Measurements from ENCODE around the gene TRRAP. TPM values are rescaled to one million over a fixed set of nuclear protein-coding genes. Genes with fewer than 3 reads are reported as not detected.

TRRAP gene
- total RNA-seq, 1 experiment from 2014 or later: 3.9 TPM

DNA sequence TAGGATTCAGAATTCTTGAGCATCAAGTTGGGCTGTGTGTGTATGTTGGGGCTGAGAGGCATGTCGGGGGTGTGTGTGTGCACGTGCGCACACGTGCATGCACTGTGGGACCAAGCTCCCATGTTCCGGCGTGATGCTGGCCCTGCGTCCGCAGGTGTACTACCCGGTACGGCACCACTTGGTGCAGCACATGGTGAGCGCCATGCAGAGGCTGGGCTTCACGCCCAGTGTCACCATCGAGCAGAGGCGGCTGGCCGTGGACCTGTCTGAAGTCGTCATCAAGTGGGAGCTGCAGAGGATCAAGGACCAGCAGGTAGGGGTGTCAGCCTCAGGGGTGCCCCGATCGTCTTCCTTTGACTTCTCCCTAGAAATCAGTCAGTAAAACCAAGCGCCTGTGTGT lies 77.7 kb downstream of the TRRAP start:
- Histone ChIP-seq H3K36me3 (peaks cover 10% of the 10 kb centered on the region), H3K4me3 (no peak overlapping the region), H3K9me3 (no peaks in the 10 kb centered on the region), H3K27me3 (no peaks in the 10 kb centered on the region)
- DNase-seq: no peak

GRCh38 chr7:98956469-98956868 lies 78.1 kb downstream of the TRRAP start:
- Histone ChIP-seq H3K27me3 (no peaks in the 10 kb centered on the region), H3K36me3 (peaks cover 14% of the 10 kb centered on the region), H3K4me3 (no peak overlapping the region), H3K9me3 (no peaks in the 10 kb centered on the region)
- DNase-seq: no peak

DNA sequence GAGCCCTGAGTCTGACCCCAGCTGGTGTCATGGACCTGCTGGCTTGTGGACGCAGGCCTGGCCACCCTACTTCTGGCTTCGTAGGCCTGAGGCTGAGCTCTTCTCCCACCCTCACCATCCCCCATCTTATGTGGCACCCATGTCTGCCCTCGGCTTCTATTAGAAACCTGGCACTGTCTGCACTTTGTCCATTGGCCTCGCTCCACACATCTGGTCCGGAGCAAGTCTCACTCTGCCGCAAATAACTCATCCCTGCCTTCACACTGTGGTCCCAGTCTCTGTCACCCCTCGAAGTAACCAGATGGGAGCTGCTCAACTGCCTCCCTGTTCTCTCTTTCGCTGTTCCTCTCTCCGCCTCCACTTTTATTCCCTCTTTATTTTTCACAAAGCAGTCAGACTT lies 78.6 kb downstream of the TRRAP start:
- DNase-seq: no peak
- Histone ChIP-seq H3K36me3 (peaks cover 14% of the 10 kb centered on the region), H3K4me3 (no peak overlapping the region), H3K27me3 (no peaks in the 10 kb centered on the region), H3K9me3 (no peaks in the 10 kb centered on the region)

GRCh38 chr7:98957766-98958165 lies 79.4 kb downstream of the TRRAP start:
- no peaks in the 10 kb centered on the region for H3K27me3 ChIP-seq
- H3K9me3 ChIP-seq: no peaks in the 10 kb centered on the region
- H3K4me3 ChIP-seq: no peak overlapping the region
- DNase-seq: no peak
- peaks cover 14% of the 10 kb centered on the region for H3K36me3 ChIP-seq

DNA sequence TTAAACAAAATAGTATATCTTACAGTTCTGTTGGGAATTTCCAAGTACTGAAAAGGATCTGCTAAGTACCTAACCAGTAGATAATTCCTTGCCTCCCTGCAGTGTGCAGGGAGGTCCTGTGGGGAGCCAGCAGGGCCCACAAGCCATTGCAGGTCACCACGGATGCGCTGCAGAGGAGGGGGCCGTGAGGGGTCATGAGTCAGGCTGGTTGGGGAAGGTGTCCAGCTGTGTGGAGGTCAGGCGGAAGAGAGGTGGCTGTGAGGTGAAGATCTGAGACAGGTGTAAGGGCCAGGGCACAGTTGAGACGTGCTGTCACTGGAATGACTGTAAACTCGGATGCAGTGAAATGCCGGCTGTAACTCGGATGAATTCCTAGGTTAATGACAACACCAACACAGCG lies 80.6 kb downstream of the TRRAP start:
- Histone ChIP-seq H3K4me3 (no peak overlapping the region), H3K27me3 (no peaks in the 10 kb centered on the region), H3K9me3 (no peaks in the 10 kb centered on the region), H3K36me3 (peaks cover 10% of the 10 kb centered on the region)
- no peak for DNase-seq

- Histone ChIP-seq H3K36me3 (peaks cover 11% of the 10 kb centered on the region), H3K9me3 (no peaks in the 10 kb centered on the region), H3K4me3 (no peak overlapping the region), H3K27me3 (no peaks in the 10 kb centered on the region)
- DNase-seq: no peak
These were observed 85.0 kb downstream of the TRRAP start for GRCh38 chr7:98963305-98963704.

DNA sequence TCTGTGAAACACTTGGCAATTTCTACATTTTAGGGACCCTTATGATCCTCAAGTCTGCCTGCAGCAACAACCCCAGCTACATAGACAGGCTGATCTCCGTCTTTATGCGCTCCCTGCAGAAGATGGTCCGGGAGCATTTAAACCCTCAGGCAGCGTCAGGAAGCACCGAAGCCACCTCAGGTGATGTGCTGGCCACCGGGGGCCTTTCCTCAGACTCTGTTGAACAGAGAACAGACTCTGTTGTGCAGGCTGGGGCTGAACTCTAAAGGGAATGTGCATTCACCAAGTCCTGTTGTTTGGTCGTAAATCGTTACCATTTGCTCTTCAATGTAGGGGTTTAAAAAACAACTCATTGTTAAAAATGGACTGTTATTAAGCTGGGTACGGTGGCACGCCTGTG lies 86.3 kb downstream of the TRRAP start:
- no peaks in the 10 kb centered on the region for H3K27me3 ChIP-seq
- H3K9me3 ChIP-seq: no peaks in the 10 kb centered on the region
- no peak for DNase-seq
- H3K4me3 ChIP-seq: no peak overlapping the region
- peaks cover 10% of the 10 kb centered on the region for H3K36me3 ChIP-seq

DNA sequence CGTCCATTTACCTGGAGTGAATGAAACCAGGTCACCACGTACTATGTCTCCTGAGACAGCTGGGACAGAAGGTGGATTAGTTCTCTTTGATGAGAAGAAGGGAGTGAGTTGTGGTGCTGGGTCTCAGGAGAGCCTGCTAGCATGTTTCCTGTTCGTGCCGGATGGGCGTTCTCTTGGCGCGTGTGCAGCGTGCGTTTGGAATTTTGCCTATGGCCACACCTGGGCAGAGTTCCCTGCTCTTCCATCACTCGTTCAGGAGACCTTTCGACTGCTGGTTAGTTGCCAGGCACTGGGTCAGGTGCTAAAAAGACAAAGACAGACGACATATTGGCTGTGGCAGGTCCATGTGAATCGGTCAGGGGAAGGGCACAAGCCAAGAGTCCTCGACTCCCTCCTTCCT lies 90.3 kb downstream of the TRRAP start:
- no peaks in the 10 kb centered on the region for H3K27me3 ChIP-seq
- DNase-seq: no peak
- no peaks in the 10 kb centered on the region for H3K9me3 ChIP-seq
- H3K4me3 ChIP-seq: no peak overlapping the region
- peaks cover 7% of the 10 kb centered on the region for H3K36me3 ChIP-seq

GRCh38 chr7:98969386-98969785 lies 91.1 kb downstream of the TRRAP start:
- H3K4me3 ChIP-seq: no peak overlapping the region
- no peaks in the 10 kb centered on the region for H3K9me3 ChIP-seq
- no peak for DNase-seq
- no peaks in the 10 kb centered on the region for H3K27me3 ChIP-seq
- peaks cover 7% of the 10 kb centered on the region for H3K36me3 ChIP-seq

- Histone ChIP-seq H3K9me3 (no peaks in the 10 kb centered on the region), H3K27me3 (no peaks in the 10 kb centered on the region), H3K4me3 (no peak overlapping the region), H3K36me3 (peaks cover 7% of the 10 kb centered on the region)
- DNase-seq: no peak
These were observed 91.8 kb downstream of the TRRAP start for GRCh38 chr7:98970016-98970615.

GRCh38 chr7:98970805-98971204 lies 92.5 kb downstream of the TRRAP start:
- H3K27me3 ChIP-seq: no peaks in the 10 kb centered on the region
- H3K36me3 ChIP-seq: peaks cover 7% of the 10 kb centered on the region
- no peak for DNase-seq
- no peak overlapping the region for H3K4me3 ChIP-seq
- H3K9me3 ChIP-seq: no peaks in the 10 kb centered on the region

- H3K4me3 ChIP-seq: no peak overlapping the region
- H3K36me3 ChIP-seq: peaks cover 4% of the 10 kb centered on the region
- no peaks in the 10 kb centered on the region for H3K27me3 ChIP-seq
- DNase-seq: no peak
- H3K9me3 ChIP-seq: no peaks in the 10 kb centered on the region
These were observed 95.9 kb downstream of the TRRAP start for GRCh38 chr7:98974205-98974604.

DNA sequence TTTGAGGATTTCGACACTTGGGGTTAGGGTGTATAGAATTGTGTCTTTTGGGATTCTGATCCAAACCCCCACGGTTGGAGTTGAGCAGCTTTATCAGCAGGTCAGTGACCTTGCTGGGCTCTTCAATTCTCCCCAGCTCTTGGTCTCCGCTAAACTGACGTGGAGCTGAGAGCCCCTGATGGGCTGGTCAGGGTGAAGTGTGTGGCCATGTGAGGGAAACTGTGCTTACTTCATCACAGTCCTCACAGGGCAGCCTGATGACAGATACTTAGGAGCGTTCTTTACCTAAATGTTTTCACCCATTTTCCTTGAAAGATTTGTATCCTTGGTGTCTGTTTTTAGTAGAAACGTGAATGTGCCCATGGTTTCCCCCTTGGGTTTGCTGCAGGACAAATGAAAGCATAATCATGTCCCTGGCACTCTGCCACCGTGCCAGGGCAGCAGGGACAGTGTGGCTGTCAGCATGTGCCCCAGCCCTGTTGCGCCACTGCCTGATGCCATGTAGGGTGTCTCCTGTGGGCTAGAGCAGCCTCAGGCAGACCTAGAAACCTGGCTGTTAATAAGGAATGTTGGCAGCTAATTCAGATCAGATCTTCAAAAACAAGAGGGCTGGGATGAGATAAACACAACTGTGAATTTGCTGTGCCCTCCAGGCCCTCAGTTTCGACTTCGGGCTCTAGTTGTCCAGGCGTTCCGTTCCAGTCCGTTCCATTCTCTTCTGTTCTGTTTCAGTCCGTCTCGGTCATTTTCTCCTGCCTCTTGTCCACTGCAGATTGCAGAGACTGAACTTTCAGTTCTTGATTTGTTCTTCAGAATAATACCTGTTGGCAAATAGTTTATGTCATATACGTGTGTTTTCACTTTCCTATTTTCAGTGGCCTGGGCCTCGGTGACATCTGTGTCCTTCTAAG lies 96.8 kb downstream of the TRRAP start:
- DNase-seq: no peak
- H3K4me3 ChIP-seq: no peak overlapping the region
- H3K36me3 ChIP-seq: peaks cover 8% of the 10 kb centered on the region
- H3K9me3 ChIP-seq: no peaks in the 10 kb centered on the region
- no peaks in the 10 kb centered on the region for H3K27me3 ChIP-seq

DNA sequence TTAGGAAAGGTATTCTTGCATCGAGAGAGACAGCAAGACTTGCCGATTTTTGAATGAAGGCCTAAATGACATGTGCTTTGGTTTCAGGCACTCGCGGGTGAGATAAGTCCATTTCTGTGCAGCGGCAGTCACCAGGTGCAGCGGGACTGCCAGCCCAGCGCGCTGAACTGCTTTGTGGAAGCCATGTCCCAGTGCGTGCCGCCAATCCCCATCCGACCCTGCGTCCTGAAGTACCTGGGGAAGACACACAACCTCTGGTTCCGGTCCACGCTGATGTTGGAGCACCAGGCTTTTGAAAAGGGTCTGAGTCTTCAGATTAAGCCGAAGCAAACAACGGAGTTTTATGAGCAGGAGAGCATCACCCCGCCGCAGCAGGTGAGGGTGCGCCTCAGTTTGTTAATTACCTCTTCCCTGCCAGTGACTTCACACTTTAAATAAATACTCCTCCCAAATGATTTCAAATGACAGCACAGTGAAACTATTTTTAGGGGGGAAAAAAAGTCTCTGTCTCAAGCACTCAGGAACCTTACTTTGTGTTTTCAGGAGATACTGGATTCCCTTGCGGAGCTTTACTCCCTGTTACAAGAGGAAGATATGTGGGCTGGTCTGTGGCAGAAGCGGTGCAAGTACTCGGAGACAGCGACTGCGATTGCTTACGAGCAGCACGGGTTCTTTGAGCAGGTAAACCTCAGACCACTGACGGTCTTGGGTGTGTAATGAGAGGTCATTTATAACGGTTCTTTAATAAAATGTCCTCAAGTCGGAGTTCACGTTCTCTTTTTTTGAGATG lies 98.3 kb downstream of the TRRAP start:
- no peak for DNase-seq
- peaks cover 12% of the 10 kb centered on the region for H3K36me3 ChIP-seq
- no peaks in the 10 kb centered on the region for H3K27me3 ChIP-seq
- H3K9me3 ChIP-seq: no peaks in the 10 kb centered on the region
- no peak overlapping the region for H3K4me3 ChIP-seq

DNA sequence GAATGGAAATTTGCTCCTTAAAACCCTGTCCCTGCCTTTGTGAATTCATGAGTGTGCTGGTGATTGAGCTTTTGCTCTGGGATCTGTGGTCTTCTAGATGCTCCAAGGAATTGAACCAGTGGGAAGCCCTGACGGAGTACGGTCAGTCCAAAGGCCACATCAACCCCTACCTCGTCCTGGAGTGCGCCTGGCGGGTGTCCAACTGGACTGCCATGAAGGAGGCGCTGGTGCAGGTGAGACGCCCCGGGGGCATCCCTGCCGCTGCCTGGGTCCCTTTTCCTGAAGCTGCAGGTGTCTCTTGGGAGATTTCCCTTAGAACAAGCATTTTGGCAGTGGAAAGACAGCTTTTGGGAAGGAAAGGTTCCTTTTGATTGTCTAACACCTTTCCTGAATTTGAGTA lies 100.3 kb downstream of the TRRAP start:
- peaks cover 12% of the 10 kb centered on the region for H3K36me3 ChIP-seq
- no peaks in the 10 kb centered on the region for H3K9me3 ChIP-seq
- DNase-seq: no peak
- no peaks in the 10 kb centered on the region for H3K27me3 ChIP-seq
- no peak overlapping the region for H3K4me3 ChIP-seq

GRCh38 chr7:98981701-98982100 lies 103.4 kb downstream of the TRRAP start:
- H3K36me3 ChIP-seq: peaks cover 29% of the 10 kb centered on the region
- DNase-seq: no peak
- H3K4me3 ChIP-seq: no peak overlapping the region
- H3K9me3 ChIP-seq: no peaks in the 10 kb centered on the region
- H3K27me3 ChIP-seq: no peaks in the 10 kb centered on the region

- no peaks in the 10 kb centered on the region for H3K9me3 ChIP-seq
- no peaks in the 10 kb centered on the region for H3K27me3 ChIP-seq
- H3K36me3 ChIP-seq: peaks cover 26% of the 10 kb centered on the region
- no peak overlapping the region for H3K4me3 ChIP-seq
- no peak for DNase-seq
These were observed 104.4 kb downstream of the TRRAP start for GRCh38 chr7:98982686-98983085.

All from MG63 (cell line).